Lung microvascular endothelial cell (primary cell): ENCODE results near the gene NSDHL. TPM values are rescaled to one million over a fixed set of nuclear protein-coding genes. Genes with fewer than 3 reads are reported as not detected.

ENCODE experiments used
- DNase-seq, 2 donors: peaks; one replicate each; pipeline versions ENCODE4 v3.0.0 to v3.0.0-alpha.2; 2010; ENCODE audit warnings: low read depth in 2 of 2
- total RNA-seq: library from RNA; depleted of rRNA; stranded (reverse); fragments of >200 nt; gene quantifications from 2 replicates; pipeline ENCODE4 v1.2.1, GENCODE V29; 2014

NSDHL gene
- total RNA-seq, 1 donor from 2014 or later, result 13.7 TPM

DNA sequence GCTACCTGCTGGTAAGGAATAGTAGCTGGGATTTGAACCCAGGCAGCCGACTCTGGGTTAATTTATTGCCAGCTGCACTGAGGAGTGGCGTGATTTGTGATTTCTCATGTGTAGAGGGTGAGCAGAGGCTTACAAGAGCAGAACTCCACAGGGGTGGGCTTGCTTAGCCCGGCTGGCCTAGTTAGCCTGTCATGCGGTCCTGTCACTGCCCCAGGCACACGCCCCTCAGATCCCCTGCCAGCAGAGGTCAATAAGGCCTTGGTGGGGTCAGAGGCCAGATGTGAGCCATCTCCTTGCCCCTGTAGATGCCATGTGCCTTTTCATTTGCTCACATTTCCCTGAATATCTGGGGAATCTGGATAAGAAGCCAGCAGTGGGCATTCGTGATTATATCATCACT, 13.4 kb downstream of the NSDHL start:
- DNase-seq, result no peak

DNA sequence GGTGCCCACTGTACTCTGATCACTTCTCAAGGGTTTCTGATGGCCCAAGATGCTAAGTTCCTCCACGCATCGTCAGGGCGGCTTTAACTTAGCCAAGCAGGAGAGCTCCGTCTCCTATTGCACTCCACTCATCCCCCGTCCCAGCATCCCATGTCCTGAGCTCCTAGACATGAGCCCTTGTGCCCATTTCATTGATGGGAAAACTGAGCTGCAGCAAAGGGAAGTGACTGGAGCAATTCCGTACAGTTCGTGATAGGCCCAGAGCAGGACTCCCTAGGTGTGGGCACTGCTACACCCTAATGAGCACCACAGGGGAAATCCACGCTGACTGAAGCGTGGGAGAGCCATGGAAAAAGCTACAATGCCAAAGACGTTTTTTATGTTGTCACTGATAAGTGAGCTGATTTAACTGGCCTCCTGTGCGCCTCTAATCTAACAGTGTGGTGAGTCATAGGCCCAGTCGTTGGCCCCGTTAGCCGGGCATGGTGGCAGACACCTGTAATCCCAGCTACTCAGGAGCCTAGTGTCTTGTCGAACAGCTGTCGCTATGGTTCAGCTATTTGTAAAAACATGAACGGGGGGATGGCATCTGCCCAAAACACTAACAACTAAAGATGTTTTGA, 14.9 kb downstream of the NSDHL start:
- DNase-seq, result no peak

DNA sequence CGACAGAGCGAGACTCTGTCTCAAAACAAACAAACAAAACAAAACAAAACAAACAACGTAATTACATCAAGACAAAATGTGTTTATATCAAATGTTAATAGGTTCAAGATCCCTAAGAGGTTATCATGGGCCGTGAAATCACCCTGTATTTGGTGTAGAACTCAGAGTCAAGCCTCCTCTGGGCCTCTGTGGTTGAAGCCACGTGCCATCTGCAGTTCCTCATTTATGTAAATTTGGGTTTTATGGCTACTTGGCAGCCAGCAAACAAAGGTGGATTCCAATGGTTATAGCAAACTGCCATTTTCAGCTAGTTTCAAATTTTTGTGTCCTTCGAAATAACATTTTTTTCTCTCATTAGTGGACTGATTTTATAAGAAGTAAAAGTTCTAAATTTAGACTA, 16.4 kb downstream of the NSDHL start:
- no peak for DNase-seq

DNA sequence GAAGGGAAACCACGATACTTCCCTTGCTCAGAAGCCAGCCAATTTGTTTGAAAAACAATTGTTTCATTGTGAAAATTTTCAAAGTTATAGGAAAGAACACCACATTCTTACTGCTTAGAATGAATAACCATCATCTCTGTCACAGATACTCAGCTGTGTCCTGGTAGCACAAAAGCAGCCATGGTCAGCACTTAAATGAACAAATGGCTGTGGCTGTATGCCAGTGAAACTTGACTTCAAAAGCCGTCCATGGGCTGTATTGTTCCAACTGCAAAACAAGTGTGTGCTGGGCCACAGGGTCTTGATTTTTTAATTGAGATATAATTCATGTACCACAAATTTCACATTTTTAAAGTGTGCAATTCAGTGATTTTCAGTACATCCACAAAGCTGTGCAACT, 19.6 kb downstream of the NSDHL start:
- no peak for DNase-seq

GRCh38 chrX:152853986-152854385, 23.1 kb downstream of the NSDHL start:
- DNase-seq, result no peak

GRCh38 chrX:152861116-152861515, 30.3 kb downstream of the NSDHL start:
- no peak for DNase-seq

DNA sequence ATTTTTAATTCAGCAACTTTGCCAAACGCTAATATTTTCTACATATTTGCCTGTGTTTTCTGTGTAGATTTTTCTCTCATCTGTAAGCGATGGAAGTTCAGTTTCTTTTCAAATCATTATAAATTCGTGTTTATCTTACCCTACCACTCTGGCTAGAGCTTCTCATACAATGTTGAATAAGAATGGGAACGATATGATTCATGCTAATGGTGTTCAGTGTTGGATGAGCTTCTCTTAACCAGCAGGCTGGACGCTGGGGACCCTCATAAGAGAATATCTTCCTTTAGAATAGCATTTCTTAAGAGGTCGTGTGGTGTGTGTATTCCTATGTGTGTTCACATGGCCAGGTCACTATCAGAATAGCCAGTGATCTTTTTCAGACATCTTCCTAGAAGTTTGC, 31.0 kb downstream of the NSDHL start:
- no peak for DNase-seq

GRCh38 chrX:152865232-152865920, 34.5 kb downstream of the NSDHL start:
- no peak for DNase-seq

DNA sequence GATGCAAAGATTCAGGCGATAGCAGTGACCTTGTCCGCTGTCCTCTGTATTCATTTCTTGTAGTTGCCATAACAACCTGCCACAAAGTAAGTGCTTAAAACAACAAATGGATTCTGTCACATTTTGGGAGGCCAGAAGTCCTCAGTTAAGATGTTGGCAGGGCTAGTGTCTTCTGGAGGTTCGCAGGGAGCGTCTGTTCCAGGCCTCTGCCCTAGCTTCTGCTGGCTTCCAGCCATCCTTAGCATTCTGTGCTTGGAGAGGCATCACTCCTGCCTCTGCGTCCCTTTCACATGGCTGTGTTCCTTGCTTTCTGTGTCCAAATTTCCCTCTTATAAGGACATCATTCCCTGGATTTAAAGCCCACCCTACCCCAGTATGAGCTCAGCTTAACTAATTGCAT, 35.5 kb downstream of the NSDHL start:
- DNase-seq, result no peak

DNA sequence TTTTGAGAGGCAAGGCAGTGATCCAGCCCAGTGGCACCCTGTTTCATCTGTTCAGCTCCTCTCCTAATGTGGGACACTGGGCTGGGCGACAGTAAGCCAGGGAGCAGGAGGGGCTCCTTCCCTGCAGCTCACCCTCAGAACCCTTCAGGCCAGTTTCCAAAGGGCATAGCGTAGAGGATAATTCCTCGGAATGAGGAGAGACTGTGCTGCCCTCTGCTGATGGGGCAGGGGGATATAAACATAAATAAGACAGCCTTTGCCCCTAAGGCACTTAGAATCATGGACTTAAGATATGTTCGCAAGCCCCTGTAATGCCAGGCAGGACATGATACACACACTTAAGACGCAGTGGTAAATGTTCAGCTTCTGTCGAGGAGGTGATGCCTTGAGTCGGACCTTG, 39.1 kb downstream of the NSDHL start:
- DNase-seq, result no peak

GRCh38 chrX:152871260-152871659, 40.4 kb downstream of the NSDHL start:
- DNase-seq, result no peak

DNA sequence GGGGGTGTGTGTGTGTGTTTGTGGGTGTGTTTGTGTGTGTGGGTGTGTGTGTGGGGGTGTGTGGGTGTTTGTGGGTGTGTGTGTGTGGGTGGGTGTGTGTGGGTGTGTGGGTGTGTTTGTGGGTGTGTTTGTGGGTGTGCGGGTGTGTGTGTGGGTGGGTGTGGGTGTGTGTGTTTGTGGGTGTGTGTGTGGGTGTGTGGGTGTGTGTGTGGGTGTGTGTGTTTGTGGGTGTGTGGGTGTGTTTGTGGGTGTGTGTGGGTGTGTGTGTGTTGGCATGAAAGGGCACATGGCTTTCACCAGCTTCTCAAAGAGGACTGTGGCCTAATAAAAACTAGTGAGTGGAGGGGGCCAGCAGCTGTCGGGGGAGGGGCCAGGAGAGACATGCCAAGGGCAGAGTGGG, 41.7 kb downstream of the NSDHL start:
- no peak for DNase-seq

DNA sequence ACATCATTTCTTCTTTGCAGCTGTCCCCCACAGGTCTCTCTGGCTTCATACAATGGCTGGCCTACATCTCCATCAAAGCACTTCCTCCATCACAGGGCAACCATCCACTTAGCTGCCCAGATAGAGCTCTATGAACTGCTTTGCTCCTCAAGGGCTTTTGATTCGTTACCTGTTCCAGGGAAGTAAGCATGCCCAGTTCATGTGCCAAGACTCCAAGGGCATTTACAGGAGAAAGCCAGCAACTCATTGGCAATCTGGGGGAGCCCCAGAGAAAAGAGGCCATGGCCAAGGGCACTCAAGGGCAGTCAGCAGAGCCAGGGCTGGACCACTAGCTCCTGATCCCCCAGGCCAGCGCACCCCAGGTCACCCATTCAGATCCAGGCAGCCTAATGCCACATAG, 42.5 kb downstream of the NSDHL start:
- no peak for DNase-seq

GRCh38 chrX:152876931-152877840, 46.3 kb downstream of the NSDHL start:
- DNase-seq, result no peak

DNA sequence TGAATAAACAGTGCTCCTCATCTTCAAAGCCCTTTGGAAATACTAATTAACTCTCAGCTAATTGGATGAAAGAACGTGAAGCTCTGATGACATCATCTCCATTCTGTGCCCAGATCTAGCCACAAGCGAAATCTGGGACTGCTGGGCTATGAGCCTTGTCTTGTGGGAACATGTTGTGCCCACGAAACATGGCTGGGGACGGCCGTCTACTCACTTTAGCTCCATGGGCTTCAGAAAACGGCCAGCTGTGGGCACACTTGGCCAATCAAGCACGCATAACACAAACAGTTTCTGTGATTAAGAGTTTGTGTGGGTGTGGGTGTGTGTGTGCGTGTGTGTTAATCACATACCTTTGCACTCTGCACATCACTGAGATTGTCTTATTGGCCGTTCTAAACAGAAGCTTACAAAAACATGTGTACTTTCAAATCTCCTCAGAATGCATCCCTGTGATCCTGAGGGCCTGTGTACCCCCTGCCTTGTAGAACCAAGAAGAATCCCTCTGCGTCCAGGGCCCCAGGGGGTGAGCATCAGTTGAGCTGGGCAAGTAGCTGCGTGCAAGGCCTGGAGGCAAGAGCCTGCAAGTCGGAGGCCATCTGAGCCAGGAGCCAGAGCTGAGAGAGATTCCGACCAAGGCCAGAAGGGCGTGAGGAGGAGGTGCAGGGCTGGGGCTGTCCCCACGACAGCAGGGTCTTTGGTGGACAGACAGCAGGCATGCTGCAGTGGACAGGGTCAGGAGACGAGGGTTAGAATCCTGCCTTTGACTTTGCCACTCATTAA, 48.3 kb downstream of the NSDHL start:
- no peak for DNase-seq

GRCh38 chrX:152881289-152881688, 50.4 kb downstream of the NSDHL start:
- DNase-seq, result no peak

- no peak for DNase-seq
These were observed 53.3 kb downstream of the NSDHL start for GRCh38 chrX:152884171-152884570.

GRCh38 chrX:152886716-152887115, 55.9 kb downstream of the NSDHL start:
- DNase-seq, result no peak

- DNase-seq, result no peak
These were observed 61.6 kb downstream of the NSDHL start for GRCh38 chrX:152892499-152892898.

GRCh38 chrX:152892999-152893891, 62.4 kb downstream of the NSDHL start:
- no peak for DNase-seq
